H1 (cell line): ENCODE data around the gene MDM4.

ENCODE experiments used
- ATF3 ChIP-seq: IDR thresholded peaks from 2 replicates; pipeline ENCODE4 v1.6.1; 2011; ENCODE audit warnings: low read depth, mild to moderate bottlenecking, low read length; ENCODE audit not compliant: insufficient read depth
- CHD2 ChIP-seq: IDR thresholded peaks from 2 replicates; pipeline ENCODE4 v1.6.1; 2012; ENCODE audit warnings: low read length, improper control_type of control experiment
- CTCF ChIP-seq, 3 experiments: IDR thresholded peaks; 1 replicate in 2 of 3; 2 replicates in 1 of 3; pipeline versions ENCODE4 v1.5.1 to v1.6.1; 2011; ENCODE audit warnings: low read length in 3 of 3, mild to moderate bottlenecking in 3 of 3, inconsistent platforms in 2 of 3, low read depth in 1 of 3, moderate library complexity in 1 of 3; ENCODE audit not compliant: insufficient read depth in 1 of 3; ENCODE audit errors: control extremely low read depth in 1 of 3
- EGR1 ChIP-seq: IDR thresholded peaks from 2 replicates; pipeline ENCODE4 v1.6.1; 2011; ENCODE audit warnings: low read depth, low read length, borderline replicate concordance
- EP300 ChIP-seq, 2 experiments: IDR thresholded peaks; 1 replicate in 1 of 2; 2 replicates in 1 of 2; pipeline ENCODE4 v1.6.1; 2011 to 2012; ENCODE audit warnings: low read depth in 2 of 2, low read length in 2 of 2, mild to moderate bottlenecking in 2 of 2, borderline replicate concordance in 1 of 2, inconsistent platforms in 1 of 2, moderate library complexity in 1 of 2
- JUND ChIP-seq: IDR thresholded peaks from 2 replicates; pipeline ENCODE4 v1.6.1; 2011; ENCODE audit warnings: mild to moderate bottlenecking, improper control_type of control experiment, low read length
- PHF8 ChIP-seq: fragments of 200-600 bp; sonication (generic); conservative IDR thresholded peaks from 2 replicates; pipeline ENCODE4 v1.7.1; 2012; ENCODE audit warnings: low read depth, mild to moderate bottlenecking, inconsistent platforms, low read length, moderate library complexity
- POLR2AphosphoS5 ChIP-seq: IDR thresholded peaks from 2 replicates; pipeline ENCODE4 v1.6.1; 2011; ENCODE audit warnings: low read depth, low read length

- TF ChIP-seq ATF3 (no peak), PHF8 (no peak), CTCF (IDR thresholded peaks at IDR 0.05; ENCODE audit: control extremely low read depth in 1 of 3, insufficient read depth in 1 of 3, low read depth in 1 of 3, low read length in 3 of 3) (no peak), JUND (no peak), EGR1 (no peak), CHD2 (no peak), EP300 (IDR thresholded peaks at IDR 0.05; ENCODE audit: borderline replicate concordance in 1 of 2, low read depth in 2 of 2, low read length in 2 of 2) (no peak), POLR2AphosphoS5 (no peak)
Measured at GRCh38 chr1:204466416-204467405, 49.5 kb upstream of the MDM4 start.
